GM12872 (cell line): ENCODE results near the gene SUPT5H.

Experiments used
- TF ChIP-seq, protein P1 (sequence below): IDR thresholded peaks from 3 replicates; pipeline ENCODE4 v1.5.1; 2011; ENCODE audit warnings: low read depth, mild to moderate bottlenecking, low read length, moderate library complexity; ENCODE audit not compliant: insufficient read depth

Gene SUPT5H

GRCh38 chr19:39438270-39438934 lies 7.0 kb upstream of the SUPT5H start:
- TF ChIP-seq, protein P1, sequence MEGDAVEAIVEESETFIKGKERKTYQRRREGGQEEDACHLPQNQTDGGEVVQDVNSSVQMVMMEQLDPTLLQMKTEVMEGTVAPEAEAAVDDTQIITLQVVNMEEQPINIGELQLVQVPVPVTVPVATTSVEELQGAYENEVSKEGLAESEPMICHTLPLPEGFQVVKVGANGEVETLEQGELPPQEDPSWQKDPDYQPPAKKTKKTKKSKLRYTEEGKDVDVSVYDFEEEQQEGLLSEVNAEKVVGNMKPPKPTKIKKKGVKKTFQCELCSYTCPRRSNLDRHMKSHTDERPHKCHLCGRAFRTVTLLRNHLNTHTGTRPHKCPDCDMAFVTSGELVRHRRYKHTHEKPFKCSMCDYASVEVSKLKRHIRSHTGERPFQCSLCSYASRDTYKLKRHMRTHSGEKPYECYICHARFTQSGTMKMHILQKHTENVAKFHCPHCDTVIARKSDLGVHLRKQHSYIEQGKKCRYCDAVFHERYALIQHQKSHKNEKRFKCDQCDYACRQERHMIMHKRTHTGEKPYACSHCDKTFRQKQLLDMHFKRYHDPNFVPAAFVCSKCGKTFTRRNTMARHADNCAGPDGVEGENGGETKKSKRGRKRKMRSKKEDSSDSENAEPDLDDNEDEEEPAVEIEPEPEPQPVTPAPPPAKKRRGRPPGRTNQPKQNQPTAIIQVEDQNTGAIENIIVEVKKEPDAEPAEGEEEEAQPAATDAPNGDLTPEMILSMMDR: no peak

DNA sequence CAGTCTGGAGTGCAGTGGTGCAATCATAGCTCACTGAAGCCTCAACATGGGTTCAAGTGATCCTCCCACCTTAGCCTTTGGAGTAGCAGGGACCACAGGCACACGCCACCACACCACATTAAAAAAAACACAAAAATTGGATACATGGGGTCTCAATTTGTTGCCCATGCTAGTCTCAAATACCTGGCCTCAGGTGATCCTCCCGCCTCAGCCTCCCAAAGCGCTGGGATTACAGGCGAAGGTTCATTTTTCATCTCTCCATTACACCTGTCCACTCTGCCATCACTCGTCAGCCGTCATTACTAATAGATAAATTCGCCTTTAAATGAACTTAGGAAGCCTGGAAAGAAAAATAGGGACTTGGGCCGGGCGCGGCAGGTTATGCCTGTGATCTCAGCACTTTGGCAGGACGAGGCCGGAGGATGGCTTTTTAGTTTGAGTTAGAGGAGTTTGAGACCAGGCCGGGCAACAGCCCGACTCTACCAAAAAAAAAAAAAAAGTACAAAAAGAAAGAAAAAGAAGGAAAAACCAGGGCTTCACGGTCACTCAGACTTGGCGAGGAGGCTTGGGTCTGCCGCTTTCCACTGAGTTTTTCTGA lies 685 bp upstream of the SUPT5H start:
- TF ChIP-seq, protein P1: no peak

- TF ChIP-seq, protein P1: no peak
Measured at GRCh38 chr19:39446365-39447084, 1.1 kb downstream of the SUPT5H start.

DNA sequence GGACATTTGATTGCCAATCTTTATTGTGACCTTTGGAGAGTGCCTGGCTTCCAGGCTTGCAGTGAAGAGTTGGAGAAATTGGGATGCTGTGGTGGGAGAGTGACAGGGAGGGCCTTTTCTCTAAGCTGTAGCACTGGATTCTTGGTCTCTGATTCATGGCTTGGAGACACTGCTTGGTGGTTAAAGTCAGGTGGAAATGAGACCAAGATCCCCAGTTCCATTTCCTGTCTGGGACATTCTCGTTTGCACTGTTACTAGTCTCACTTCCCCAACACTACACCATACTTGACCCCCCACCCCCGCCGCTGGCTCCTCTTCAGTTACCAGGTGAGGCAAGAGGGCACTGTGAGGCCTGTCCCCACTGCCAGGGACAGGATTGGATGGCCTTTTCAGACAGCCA lies 2.9 kb downstream of the SUPT5H start:
- TF ChIP-seq, protein P1: no peak

- TF ChIP-seq, protein P1: no peak
Measured at GRCh38 chr19:39449116-39449797, 3.9 kb downstream of the SUPT5H start.

DNA sequence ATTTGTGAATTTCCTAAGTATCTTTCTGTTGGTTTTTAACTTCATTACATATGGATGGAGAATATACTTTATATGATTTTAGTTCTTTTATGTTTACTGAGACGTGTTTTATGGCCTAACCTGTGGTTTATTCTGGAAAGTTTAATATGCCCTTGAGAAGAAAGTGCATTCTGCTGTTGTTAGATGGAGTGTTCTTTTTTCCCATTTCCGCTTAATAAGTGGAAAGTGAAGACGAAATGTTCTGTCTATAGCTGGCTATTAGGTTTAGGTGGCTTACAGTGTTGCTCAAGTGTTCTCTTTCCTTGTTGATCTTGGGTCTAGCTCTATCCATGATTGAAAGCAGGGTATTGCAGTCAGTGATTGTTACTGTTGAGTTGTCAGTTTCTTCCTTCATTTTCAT lies 18.0 kb downstream of the SUPT5H start:
- TF ChIP-seq, protein P1: no peak

- TF ChIP-seq, protein P1: no peak
Measured at GRCh38 chr19:39465956-39466747, 20.8 kb downstream of the SUPT5H start.
